WERI-Rb-1 (cell line): ENCODE results near the gene KIAA1755.

Source experiments
- DNase-seq: peaks from one replicate; pipeline ENCODE4 v3.0.0-alpha.2; 2020
- H3K27ac ChIP-seq: fragments of 250-450 bp; sonication (Bioruptor Pico); 2 replicates; pipeline ENCODE4 v1.5.1; 2020; ENCODE audit warnings: mild to moderate bottlenecking, moderate library complexity
- H3K27me3 ChIP-seq: fragments of 250-450 bp; sonication (Bioruptor Pico); 2 replicates; pipeline ENCODE4 v1.5.1; 2021; ENCODE audit warnings: mild to moderate bottlenecking, low read depth, moderate library complexity; ENCODE audit not compliant: insufficient read depth, severe bottlenecking
- H3K36me3 ChIP-seq: fragments of 250-450 bp; sonication (Bioruptor Pico); 2 replicates; pipeline ENCODE4 v1.5.1; 2020; ENCODE audit warnings: mild to moderate bottlenecking, moderate library complexity
- H3K4me3 ChIP-seq: 2 replicates; pipeline ENCODE4 v1.5.1; 2011; ENCODE audit warnings: low read depth, mild to moderate bottlenecking, control low read depth, low read length
- H3K9me3 ChIP-seq: fragments of 250-450 bp; sonication (Bioruptor Pico); 2 replicates; pipeline ENCODE4 v1.5.1; 2021; ENCODE audit warnings: mild to moderate bottlenecking, moderate library complexity; ENCODE audit not compliant: severe bottlenecking
- CTCF ChIP-seq: IDR thresholded peaks from 2 replicates; pipeline ENCODE4 v1.5.1; 2011; ENCODE audit warnings: low read depth, mild to moderate bottlenecking, control low read depth, inconsistent platforms, low read length

KIAA1755 gene

GRCh38 chr20:38299963-38300362, 39.4 kb upstream of the KIAA1755 start:
- H3K27ac ChIP-seq = no peak overlapping the region

DNA sequence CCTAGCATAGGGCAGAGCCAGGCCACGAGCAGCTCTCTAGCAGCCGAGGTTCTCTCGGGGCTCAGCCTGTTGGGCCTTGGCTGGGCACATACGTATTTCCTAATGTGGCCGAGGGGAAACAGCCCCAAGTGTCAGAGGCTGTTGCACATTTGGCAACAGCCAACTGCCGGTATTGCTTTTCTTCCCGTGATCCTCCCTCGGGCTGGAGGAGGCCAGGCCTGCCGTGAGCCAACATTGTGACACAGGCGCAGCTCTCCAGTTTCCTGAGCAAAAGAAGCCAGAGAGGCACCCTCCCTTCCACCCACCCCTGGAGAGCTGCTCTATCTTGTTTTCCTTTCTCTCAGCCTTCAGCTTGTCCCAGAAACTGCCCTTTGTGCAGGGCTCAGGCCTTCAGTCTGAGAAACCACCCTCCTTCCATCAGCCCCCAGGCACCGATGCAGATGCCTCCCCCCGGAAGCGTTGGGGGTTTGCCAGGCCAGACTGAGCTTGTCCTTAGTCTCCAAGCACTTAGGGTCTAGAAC, 38.3 kb upstream of the KIAA1755 start:
- Histone ChIP-seq H3K9me3 (no peaks in the 10 kb centered on the region), H3K4me3 (no peak overlapping the region), H3K27me3 (no peaks in the 10 kb centered on the region), H3K36me3 (no peaks in the 10 kb centered on the region), H3K27ac (no peak overlapping the region)
- no peak for DNase-seq
- no peak for TF ChIP-seq CTCF

More at GRCh38 chr20:38299963-38300362, 39.4 kb upstream of the KIAA1755 start:
- DNase-seq = no peak
- H3K9me3 ChIP-seq = no peaks in the 10 kb centered on the region
- H3K36me3 ChIP-seq = no peaks in the 10 kb centered on the region
- TF ChIP-seq CTCF = no peak
- no peaks in the 10 kb centered on the region for H3K27me3 ChIP-seq
- no peak overlapping the region for H3K4me3 ChIP-seq

- no peak for TF ChIP-seq CTCF
- no peaks in the 10 kb centered on the region for H3K36me3 ChIP-seq
- no peaks in the 10 kb centered on the region for H3K9me3 ChIP-seq
- no peak for DNase-seq
- no peaks in the 10 kb centered on the region for H3K27me3 ChIP-seq
- H3K4me3 ChIP-seq = no peak overlapping the region
- no peak overlapping the region for H3K27ac ChIP-seq
These were observed 37.6 kb upstream of the KIAA1755 start for GRCh38 chr20:38297916-38298674.

DNA sequence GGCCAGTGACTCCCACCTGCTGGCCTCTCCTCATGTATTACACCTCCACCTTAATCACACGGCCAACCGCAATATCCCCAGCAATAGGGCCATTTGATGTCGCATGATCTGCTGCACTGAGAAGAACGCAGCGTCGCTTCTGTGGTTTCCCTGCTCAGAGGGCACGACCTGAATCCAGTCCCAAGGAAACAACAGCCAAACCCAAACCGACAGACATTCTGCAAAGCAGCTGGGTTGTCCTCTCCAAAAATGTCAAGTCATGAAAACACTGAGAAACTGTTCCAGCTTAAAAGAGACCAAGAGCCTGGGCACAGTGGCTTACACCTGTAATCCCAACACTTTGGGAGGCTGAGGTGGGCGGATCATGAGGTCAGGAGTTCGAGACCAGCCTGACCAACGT, 35.9 kb upstream of the KIAA1755 start:
- 0 out of 2 replicates have a peak, but pooled peaks have one; percentile 23 for TF ChIP-seq CTCF
- Histone ChIP-seq H3K4me3 (no peak overlapping the region), H3K27me3 (no peaks in the 10 kb centered on the region), H3K36me3 (no peaks in the 10 kb centered on the region), H3K27ac (no peak overlapping the region), H3K9me3 (no peaks in the 10 kb centered on the region)
- no peak for DNase-seq

DNA sequence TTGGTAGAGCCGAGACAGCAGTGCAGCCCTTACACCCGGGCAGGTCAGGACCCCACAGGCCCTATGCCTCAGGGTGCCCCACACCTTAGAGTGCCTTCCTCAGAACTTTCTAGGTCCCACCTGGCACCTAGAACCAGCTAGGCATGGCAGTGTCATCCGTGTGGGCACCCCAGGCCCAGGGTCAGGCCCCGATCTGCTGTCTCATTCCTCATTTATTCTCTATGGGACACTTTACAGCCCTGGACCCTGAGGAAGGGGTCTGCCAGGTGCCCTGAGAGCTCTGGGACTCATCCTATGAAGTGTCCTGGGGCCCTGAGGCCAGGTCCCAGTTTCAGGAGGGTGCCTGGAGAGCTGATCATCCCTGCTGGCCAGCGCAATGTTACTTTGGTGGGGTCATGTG, 35.3 kb upstream of the KIAA1755 start:
- H3K36me3 ChIP-seq = no peaks in the 10 kb centered on the region

More for the DNA sequence above, 35.3 kb upstream of the KIAA1755 start:
- TF ChIP-seq CTCF = no peak
- no peak for DNase-seq
- Histone ChIP-seq H3K4me3 (no peak overlapping the region), H3K27me3 (no peaks in the 10 kb centered on the region), H3K27ac (no peak overlapping the region), H3K9me3 (no peaks in the 10 kb centered on the region)
